Stimulated activated CD4-positive, alpha-beta T cell treated with anti-CD3 and anti-CD28 coated beads, Interleukin-1b, Interleukin-23, amount 100 ng/mL, for 1 hour (primary cell): Measurements from ENCODE around the gene SUPT3H.
"Not testable (repeated sequence)": the region's sequence is repeated elsewhere in the genome, so short reads cannot be mapped to it uniquely, and the experiment has no call there.

Experiments used
- DNase-seq, 2 donors: peaks; one replicate each; pipeline ENCODE4 v3.0.0-alpha.2; 2020; ENCODE audit warnings: low read depth in 2 of 2

Gene SUPT3H

GRCh38 chr6:45067446-45067845 is 310.3 kb downstream of the SUPT3H start:
- not testable (repeated sequence) for DNase-seq

- not testable (repeated sequence) for DNase-seq
These were observed 315.1 kb downstream of the SUPT3H start for GRCh38 chr6:45062659-45063058.

DNA sequence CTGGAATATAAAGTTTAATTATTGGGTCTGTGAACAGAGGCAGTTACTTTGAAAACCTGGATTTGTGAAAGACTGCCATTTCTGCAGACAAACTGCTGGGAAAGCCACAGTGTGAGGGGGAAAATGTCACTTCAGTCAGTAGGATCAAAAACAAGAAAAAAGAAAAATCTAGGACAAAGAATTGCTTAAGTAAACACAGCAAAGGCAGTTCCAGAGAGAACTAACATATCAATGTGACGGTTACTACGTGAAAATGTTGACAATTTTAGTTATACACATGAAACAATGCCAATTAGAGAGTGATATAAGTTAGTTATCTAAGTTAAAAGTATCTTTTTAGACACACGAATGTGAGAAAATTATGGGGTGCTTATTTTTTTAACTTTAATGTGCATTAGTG is 320.0 kb downstream of the SUPT3H start:
- DNase-seq = no peak

GRCh38 chr6:45054610-45055009 is 323.1 kb downstream of the SUPT3H start:
- no peak for DNase-seq

GRCh38 chr6:45052325-45052724 is 325.4 kb downstream of the SUPT3H start:
- no peak for DNase-seq

- no peak for DNase-seq
These were observed 328.4 kb downstream of the SUPT3H start for GRCh38 chr6:45049188-45049843.

DNA sequence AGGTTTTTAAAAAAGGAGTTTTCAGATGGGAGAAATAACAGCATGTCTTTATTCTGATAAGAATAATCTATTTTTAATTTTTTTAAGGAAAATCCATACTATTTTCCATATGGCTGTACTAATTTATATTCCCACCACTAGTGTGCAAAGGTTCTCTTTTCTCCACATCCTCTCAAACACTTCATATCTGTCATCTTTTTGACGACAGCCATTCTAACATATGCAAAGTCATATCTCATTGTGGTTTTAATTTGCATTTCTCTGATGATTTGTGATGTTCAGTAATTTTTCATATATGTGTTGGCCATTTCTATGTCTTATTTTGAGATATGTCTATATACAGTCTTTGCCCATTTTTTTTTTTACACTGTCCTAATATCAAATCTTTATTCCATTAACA is 330.2 kb downstream of the SUPT3H start:
- DNase-seq = no peak

- DNase-seq = no peak
These were observed 332.5 kb downstream of the SUPT3H start for GRCh38 chr6:45045253-45045601.

- DNase-seq = no peak
These were observed 333.1 kb downstream of the SUPT3H start for GRCh38 chr6:45044510-45045252.

GRCh38 chr6:45044086-45044485 is 333.6 kb downstream of the SUPT3H start:
- DNase-seq = no peak

DNA sequence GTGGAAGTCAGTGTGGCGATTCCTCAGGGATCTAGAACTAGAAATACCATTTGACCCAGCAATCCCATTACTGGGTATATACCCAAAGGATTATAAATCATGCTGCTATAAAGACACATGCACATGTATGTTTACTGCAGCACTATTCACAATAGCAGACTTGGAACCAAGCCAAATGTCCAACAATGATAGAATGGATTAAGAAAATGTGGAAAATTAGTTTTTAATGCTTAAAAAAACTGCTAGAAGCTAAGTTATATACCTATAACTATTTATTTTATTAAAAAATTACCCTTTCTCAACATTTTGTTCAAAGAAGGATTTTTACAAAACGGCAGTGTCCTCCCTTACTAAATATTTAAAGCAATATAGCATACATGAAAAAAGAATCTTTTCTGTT is 335.1 kb downstream of the SUPT3H start:
- DNase-seq = not testable (repeated sequence)

GRCh38 chr6:45038226-45038625 is 339.5 kb downstream of the SUPT3H start:
- DNase-seq = no peak

DNA sequence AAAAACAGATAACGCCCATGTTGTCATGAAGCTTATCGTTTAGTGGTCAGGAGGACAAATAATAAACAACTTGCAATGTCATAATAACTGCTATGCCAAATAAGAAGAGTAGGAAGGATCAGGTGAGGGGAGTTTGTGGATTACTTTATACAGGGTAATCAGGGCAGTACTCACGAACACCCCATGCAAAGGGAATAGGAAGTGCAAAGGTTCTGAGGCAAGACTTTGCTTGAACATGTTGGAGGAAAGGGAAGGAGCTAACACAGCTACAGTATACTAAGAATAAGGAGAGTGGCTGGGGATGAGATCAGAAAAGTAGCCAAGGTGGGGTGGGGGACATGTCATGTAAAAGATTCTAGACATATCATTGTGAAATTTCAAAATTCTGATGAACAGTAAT is 341.6 kb downstream of the SUPT3H start:
- no peak for DNase-seq

- DNase-seq = no peak
These were observed 345.3 kb downstream of the SUPT3H start for GRCh38 chr6:45032426-45032825.

- no peak for DNase-seq
These were observed 346.1 kb downstream of the SUPT3H start for GRCh38 chr6:45031601-45032000.

GRCh38 chr6:45027126-45027525 is 350.6 kb downstream of the SUPT3H start:
- DNase-seq = no peak

DNA sequence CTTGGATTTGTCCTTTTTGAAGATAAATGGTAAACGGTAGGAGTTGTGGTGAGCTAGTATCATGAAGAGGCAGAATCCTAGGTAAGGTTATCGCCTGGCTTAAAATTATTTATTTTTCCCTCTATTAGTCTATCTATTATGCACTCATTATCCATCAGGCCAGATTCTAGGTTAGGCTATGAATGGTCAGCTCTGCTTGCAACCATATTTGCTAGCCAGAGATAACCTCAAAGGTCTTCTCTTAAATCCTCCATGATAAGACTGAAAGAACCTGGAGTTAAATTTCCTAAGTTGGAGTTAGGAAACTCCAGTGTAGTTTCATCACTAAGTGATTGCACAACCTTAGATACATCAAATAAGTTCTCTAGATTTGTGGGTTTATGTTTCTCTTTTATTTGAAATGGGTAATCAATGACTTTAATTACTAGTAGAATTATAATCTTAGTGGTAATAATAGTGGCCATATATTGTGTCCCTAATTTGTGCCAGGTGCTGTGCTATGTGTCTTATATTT is 351.7 kb downstream of the SUPT3H start:
- DNase-seq = no peak

- no peak for DNase-seq
These were observed 353.1 kb downstream of the SUPT3H start for GRCh38 chr6:45024610-45025009.

DNA sequence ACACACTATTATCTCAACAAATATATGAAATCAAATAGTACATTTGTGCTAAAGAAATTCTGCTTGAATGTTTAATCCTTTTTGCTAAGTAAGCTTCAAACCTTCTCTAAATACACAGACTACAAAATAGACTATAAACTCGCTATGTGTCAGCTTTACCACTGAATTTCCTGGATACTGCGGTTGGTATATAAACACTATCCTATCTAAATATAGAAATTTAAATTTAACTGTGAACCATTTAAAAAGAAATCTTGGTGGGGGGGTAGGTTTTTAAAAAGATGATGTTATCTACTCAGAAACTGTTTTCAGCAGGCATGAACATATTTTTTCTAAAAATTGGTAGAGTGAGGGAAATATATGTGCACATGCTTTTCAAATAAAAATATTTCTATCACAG is 356.1 kb downstream of the SUPT3H start:
- no peak for DNase-seq

DNA sequence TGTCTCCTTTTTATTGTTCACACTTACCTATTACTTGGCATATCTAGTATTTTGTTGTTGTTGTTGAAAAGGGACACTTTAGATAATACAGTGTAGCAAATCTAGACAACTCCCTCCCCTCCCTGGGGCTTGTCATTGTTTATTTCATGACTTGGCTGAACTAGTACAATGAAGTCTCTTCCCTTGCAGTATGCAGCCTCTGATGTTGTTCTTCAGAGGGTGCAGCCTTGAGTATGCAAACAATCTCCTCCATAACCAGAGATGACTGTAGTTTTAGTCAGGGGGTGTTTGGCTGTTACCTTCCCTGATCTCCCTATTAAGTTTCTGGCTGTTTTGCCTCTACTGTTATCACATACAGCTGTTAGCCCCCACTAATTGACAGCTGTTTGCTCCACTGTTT is 365.0 kb downstream of the SUPT3H start:
- DNase-seq = no peak

- no peak for DNase-seq
These were observed 368.2 kb downstream of the SUPT3H start for GRCh38 chr6:45009576-45009975.

GRCh38 chr6:45006893-45007292 is 370.8 kb downstream of the SUPT3H start:
- DNase-seq = no peak

GRCh38 chr6:45003961-45004360 is 373.8 kb downstream of the SUPT3H start:
- no peak for DNase-seq
